ENCODE results near the gene MPEG1. TPM values are rescaled to one million over a fixed set of nuclear protein-coding genes. Genes with fewer than 3 reads are reported as not detected.

Gene MPEG1
- total RNA-seq, 1 experiment from 2014 or later, result not detected

DNA sequence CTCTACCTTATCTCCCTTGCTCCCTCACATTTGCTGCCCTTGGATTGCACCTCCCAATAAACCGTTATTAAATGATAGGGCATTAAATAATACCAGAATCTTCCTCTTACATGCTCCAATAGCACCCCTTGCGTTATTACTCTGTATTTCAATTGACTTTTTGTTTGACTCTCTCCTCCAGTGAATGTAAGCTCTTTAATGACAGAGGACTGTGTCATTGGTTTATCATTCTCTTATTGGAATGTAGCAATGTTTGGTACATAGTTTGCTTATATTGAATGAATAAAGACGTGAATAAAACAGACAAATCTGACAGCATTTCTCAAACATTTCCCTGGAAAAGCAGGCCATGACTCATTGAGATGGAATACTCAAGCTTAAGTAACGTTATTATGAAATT is 8.7 kb upstream of the MPEG1 start:
- Mint-ChIP-seq H3K9me3 (peaks cover 0 to 2% of the 10 kb centered on the region in 2 experiments; a peak in 1 of 5 replicates), H3K4me3 (no peak overlapping the region), H3K27me3 (ENCODE audit: low read depth) (no peaks in the 10 kb centered on the region; the same call in 1 of the 2 replicates), H3K27ac (no peak overlapping the region), H3K4me1 (no peaks in the 10 kb centered on the region), H3K36me3 (ENCODE audit: insufficient read depth in 1 of 3, low read depth in 3 of 3) (no peaks in the 10 kb centered on the region; a peak in 1 of 7 replicates)
- Histone ChIP-seq H3T11ph (ENCODE audit: low read length) (no peak overlapping the region), H3K9me3 (ENCODE audit: control insufficient read depth, low read depth, low read length) (no peaks in the 10 kb centered on the region), H2BK120ac (ENCODE audit: low read depth, low read length, poor library complexity, severe bottlenecking) (no peak overlapping the region), H3K4me1 (ENCODE audit: insufficient read depth, low read length) (no peaks in the 10 kb centered on the region), H2BK12ac (ENCODE audit: insufficient read length, low read depth, low read length) (no peak overlapping the region), H3K4ac (ENCODE audit: low read depth, low read length) (no peak overlapping the region), H2BK5ac (ENCODE audit: insufficient read length, low read length) (no peak overlapping the region), H3K9ac (ENCODE audit: extremely low read depth, insufficient read length, low read length) (no peak overlapping the region), H3K23me2 (ENCODE audit: insufficient read length, low read depth, low read length, poor library complexity, severe bottlenecking) (no peaks in the 10 kb centered on the region), H3K14ac (ENCODE audit: insufficient read depth, low read length) (no peak overlapping the region), H2AFZ (ENCODE audit: low read length) (no peak overlapping the region), H3K4me2 (ENCODE audit: insufficient read depth, insufficient read length, low read length) (no peak overlapping the region), H4K5ac (ENCODE audit: insufficient read length, low read depth, low read length) (no peak overlapping the region), H2BK15ac (ENCODE audit: low read depth, low read length) (no peak overlapping the region), H3K27me3 (ENCODE audit: insufficient read depth, low read length) (no peaks in the 10 kb centered on the region), H3K23ac (ENCODE audit: insufficient read length, low read depth, low read length) (no peak overlapping the region), H2AK5ac (ENCODE audit: insufficient read length, low read length) (no peak overlapping the region), H4K8ac (replicated peaks; ENCODE audit: insufficient read length, low read depth, low read length) (no peak overlapping the region), H3K27ac (ENCODE audit: insufficient read length, low read depth, low read length) (no peak overlapping the region), H3K79me1 (ENCODE audit: insufficient read depth, low read depth, low read length, poor library complexity, severe bottlenecking) (no peaks in the 10 kb centered on the region), H3K56ac (ENCODE audit: insufficient read length, low read depth, low read length) (no peak overlapping the region), H2BK20ac (ENCODE audit: low read depth, low read length, poor library complexity, severe bottlenecking) (no peak overlapping the region), H3K79me2 (ENCODE audit: insufficient read depth, low read length) (no peaks in the 10 kb centered on the region), H4K20me1 (ENCODE audit: control insufficient read depth, insufficient read depth, insufficient read length) (no peaks in the 10 kb centered on the region), H4K91ac (ENCODE audit: insufficient read length, low read depth, low read length) (no peak overlapping the region), H3K18ac (ENCODE audit: insufficient read length, low read depth, low read length) (no peak overlapping the region)
- no CpG with 5 or more reads among the region's 4 CpGs for WGBS (ENCODE audit: extremely low coverage, insufficient read length, low lambda C conversion rate)
- no peak for TF ChIP-seq CTCF (conservative IDR thresholded peaks at IDR 0.05)
- no peak for DNase-seq
